Stimulated activated CD4-positive, alpha-beta T cell treated with anti-CD3 and anti-CD28 coated beads, Interleukin-12 subunit alpha, Interleukin-12 subunit beta, amount 100 ng/mL, for 48 hours (primary cell): ENCODE data around the gene KHNYN.
A peak's percentile ranks its signal among the peaks of the same experiment; 100 is the strongest.

Experiments used
- DNase-seq, 3 donors: peaks; one replicate each; pipeline ENCODE4 v3.0.0-alpha.2; 2020; ENCODE audit warnings: low read depth in 2 of 3, low spot score in 1 of 3

The KHNYN gene

DNA sequence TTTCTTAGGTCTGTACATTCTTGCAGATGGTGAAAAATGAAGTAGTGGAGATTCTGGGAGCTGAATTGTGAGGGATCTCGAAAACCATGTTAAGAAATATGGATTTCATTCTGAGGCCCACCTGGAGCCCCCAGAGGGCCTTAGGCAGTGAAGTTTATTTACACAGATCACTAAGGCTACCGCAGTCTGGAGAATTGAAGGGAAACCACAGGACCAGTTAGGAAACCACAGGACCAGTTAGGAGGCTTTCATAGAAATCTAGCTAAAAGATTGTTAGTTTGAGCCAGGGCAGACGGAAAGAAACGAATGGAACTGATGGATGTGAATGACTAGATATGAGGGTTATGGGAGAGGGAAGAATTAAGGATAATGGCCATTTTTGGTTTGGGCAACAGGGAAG is 7.5 kb upstream of the KHNYN start:
- no peak for DNase-seq

DNA sequence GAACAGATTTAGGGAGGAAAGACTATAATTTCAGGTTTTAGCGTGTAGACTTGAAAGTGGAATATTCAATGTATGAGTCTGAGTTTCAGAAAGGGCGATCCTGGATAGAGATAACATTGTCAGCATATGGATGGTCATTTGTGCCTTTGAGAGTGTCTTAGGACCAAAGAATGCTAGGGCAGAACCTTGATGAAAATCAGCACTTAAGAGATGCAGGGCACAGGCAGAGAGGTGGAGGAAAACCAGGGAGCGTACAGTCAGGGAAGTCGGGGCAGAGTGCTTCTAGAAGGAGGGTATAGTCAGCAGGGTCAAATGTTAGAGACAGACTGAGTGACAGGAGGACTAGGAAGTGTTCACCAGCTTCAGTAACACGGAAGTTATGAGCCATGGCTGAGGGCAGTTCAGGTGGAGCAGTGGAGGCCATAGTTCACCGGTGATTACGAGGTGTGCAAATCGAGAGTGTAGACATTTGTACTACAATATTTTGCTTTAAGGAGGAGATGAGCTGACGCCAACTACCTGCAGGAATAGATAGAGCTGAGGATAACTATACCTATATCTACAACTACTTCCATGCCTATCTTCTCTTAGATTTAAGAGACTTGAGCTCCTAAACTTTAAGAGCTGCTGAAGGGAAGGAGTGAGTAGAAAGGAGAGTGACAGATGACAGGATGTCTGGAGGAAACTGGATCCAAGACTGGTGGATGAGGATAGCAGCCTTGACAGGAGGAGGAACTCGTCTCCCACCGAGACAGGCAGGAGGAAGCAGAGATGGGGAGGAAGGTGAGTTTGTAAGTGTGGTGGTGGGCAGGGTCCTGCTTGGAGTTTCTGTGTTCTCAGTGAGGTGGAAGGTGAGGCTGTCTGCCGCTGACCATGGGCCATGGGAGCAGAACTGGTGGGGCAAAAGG is 6.8 kb upstream of the KHNYN start:
- DNase-seq, result no peak

DNA sequence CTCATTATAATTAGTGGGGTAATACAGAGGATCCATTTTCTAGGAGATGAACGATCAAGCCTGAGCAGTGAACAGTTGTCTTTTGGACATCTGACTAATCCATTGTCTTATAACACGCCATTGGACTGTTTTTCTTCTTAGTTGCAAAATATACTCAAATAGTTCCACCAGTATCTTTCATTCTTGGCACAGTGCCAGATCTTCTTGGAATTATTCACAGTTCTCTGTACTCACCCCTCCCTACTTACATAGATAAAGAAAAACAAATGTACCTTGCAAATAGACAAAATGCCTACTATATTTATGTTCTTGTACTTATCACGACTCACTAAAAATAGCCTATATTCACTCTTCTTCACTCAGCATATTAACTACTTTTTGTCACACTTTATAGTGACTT is 4.0 kb upstream of the KHNYN start:
- no peak for DNase-seq

DNA sequence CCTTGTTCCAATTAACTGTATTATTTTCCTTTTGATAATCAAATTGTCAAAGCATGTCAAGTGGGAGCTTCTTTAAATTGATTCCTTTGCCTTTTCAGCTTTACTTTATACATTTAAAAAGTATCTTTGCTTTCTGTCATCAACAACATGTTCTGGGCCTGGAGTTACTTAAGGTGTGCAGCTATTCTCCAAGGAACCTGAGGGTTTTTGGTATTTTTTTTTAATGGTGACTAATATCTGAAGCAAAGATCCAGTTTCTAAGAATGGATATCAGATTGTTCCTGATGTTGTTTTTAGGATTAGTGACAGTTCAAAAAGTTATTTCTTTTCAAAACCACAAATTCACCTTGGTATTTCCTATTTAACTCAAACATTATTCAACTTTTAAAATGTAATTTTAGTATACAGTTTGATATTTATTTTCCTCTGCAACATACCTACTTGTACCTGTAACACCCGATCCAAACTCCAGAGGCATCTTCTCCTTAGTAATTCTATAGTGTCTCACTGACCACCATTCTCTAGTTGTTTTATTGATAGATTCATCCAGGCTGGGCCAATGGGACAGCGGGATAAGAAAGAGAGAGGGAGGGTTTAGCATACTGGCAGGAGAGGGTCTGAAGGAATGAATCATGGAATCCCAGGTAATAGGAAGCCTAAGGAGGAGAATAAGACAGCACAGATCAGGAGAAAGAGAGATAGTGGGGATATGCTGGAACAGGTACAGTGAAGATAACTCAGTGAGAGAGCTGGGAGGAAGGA is 3.4 kb upstream of the KHNYN start:
- DNase-seq, result no peak

DNA sequence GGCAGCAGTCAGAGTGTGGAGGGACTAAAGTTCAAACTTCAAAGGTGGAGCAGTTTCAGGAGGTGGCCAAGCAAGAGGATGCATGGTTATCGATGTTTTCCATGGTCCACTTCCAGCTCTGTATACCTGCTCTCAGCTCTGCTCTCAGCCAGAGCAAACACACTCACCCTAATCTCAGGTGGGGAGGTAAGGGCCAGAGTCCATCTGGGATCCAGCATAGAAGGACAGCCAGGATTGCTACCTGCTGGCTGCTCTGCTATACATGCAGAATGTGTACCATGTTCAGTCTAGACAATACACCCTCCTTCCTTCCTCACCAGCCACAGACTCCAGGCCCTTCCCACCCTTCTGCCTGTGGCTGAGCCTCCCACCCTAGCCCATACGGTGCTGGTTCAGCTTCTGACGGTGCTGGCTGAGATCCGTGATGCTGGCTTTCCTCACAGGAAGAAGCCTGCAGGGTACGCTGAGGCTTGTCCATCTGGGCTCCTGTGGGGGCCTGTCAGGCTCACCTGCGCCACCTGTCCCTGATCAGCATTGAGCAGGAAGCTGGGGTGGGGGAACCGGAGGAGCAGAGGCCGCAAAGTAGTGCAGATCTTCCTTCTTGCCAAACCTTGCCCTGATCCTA is 2.7 kb upstream of the KHNYN start:
- no peak for DNase-seq

DNA sequence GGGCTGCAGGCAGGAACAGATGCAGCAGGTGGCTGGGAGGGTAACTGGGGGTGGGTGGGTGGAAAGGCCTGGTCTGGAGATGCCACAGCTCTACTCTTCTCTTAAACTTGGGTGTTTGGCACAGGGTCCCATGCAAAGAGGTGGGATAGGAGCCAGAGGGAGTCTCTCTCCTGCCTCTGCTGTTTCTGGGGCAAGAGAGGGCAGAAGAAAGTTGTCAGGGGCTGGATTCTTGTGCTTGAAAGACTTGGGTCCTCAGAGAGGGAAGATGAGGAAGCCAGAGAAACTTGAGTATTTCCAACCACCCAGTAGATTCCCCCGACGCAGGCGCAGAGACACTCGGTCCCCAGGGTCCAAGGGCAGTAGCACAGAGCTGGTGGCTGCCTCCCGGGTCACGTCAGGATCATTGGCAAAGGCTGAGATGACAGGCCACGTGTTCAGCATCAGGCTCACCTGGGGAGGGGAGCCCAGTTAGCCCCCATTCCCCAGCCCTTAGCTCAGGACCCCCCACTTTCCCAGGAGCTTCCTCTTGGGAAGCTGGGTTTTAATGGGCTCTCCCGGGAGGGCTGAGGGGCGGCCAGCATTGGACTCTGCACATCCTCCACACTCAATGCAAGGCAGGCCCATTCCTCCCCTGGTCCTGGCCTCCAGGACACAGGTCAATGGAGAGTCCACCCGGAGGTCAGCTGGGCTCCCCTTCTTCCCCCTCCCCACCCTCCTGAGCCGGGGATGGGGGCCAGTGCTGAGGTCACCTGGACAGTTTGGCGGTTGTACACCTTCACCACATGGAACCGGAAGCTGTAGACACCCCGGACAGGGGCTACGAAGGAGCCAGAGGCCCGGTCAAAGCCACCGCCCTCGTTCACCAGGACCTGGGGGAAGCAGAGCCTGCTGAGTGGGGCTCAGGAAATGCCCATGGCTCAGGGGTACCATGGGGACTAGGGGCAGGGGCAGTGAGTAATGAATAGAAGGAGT is 1.9 kb upstream of the KHNYN start:
- no peak for DNase-seq

DNA sequence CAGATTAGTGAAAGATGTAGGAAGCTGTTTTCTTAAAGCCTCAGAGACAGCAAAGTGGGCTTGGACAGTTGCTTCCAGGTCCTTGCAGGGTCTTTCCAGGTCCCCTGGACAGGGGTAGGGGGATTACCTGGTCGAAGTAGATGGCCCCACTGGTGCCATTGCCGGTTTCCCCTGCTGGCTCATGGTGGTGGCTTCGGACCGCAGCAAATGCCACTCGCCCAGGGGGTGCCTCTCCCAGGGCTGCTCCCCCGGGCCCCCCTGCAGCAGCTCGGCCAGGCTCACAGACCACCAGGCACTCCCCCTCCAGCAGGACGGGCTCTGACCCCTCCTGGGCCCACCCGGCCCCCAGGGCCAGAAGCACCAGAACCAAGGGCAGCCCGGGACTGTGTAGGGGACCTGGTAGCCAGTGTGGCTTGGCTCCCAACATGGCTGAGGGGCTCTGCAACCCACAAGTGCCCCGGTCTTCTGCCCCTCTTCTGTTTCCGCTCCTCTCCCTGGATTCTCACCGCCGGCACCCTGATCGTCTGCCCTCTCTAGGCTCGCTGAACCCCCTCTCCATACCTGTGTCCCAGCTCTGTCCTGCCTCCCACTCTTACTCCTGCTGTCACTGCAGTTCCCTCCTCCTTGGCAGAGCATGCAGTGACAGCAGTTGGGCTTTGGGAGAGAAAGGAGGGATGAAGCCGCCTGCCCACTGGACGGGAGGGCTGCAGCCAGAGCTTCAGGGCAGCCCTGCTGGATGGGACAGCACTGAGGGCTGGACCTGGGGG is 943 bp upstream of the KHNYN start:
- DNase-seq, result no peak

DNA sequence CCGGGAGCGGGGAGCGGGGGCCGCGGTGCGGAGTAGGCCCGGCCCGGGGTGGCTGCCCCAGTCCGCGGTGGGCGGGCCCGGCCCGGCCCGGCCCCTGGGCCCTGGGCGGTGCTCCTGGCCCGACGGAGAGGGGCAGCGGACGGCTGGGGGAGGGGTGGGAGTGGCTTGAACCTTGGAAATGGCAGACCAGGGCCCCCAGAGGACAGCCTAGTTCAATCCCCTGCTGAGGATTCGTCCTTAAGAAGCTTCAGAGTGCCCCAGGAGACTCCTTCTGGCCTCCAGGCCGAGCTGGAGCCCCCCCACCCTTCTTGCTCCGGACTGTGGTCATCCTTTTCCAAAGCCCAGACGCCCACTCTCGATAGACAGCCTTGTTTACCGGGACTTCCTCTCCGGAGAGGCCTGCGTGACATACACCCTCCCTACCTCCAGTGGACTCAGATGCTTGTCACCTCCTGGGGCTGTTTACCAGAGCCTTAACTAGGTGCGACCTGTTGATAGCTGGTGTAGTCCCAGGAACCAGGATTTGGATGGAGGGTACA is 458 bp downstream of the KHNYN start:
- peak; percentile 38 to 57 (median 44) for DNase-seq

DNA sequence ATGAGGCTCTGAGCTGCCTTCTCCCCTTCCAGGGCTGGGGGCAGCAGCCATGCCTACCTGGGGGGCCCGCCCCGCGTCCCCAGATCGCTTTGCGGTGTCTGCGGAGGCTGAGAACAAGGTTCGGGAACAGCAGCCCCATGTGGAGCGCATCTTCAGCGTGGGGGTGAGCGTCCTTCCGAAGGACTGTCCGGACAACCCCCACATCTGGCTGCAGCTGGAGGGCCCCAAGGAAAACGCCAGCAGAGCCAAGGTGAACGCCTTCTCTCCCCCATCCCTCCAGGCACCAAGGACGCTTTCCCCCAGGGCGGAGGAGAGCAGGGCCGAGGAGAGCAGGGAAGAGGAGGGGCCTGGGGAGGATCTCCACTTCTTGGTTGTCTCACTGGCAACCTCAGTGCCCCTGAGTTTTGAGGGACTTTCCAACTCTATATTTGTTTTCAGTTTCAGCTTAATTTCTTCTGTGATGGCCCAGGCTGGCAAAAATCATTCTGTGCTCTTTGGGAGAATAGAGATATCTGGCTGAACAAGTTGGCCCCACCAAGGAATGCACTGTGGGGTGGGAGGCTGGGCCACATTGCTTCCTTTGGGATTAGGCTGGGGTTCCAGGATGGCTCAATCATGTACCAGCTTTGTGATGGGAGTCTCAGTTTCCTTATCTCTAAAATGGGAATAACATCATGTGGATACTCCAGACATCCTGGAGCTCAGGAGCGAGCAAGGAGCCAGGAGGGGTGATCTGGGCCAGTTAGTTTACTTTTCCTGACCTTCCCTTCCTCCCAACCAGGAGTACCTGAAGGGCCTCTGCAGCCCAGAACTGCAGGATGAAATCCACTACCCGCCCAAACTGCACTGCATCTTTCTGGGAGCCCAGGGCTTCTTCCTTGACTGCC is 1.2 kb downstream of the KHNYN start:
- DNase-seq, result peak in 2 of 3 donors; percentile 65 to 68

DNA sequence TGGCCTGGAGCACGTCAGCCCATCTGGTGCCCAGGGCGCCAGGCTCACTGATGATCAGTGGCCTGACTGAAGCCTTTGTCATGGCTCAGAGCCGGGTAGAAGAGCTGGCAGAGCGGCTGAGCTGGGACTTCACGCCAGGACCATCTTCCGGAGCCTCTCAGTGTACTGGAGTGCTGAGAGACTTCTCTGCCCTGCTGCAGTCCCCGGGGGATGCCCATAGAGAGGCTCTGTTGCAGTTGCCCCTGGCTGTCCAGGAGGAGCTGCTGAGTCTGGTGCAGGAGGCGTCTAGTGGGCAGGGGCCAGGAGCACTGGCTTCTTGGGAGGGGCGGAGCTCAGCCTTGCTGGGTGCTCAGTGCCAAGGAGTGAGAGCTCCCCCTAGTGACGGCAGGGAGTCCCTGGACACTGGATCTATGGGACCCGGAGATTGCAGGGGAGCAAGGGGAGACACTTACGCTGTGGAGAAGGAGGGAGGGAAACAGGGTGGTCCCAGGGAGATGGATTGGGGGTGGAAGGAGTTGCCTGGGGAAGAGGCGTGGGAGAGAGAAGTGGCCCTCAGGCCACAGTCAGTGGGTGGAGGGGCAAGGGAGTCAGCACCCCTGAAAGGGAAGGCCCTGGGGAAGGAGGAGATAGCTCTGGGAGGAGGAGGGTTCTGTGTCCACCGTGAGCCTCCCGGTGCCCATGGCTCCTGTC is 2.0 kb downstream of the KHNYN start:
- peak; percentile 83 to 93 (median 92) for DNase-seq

DNA sequence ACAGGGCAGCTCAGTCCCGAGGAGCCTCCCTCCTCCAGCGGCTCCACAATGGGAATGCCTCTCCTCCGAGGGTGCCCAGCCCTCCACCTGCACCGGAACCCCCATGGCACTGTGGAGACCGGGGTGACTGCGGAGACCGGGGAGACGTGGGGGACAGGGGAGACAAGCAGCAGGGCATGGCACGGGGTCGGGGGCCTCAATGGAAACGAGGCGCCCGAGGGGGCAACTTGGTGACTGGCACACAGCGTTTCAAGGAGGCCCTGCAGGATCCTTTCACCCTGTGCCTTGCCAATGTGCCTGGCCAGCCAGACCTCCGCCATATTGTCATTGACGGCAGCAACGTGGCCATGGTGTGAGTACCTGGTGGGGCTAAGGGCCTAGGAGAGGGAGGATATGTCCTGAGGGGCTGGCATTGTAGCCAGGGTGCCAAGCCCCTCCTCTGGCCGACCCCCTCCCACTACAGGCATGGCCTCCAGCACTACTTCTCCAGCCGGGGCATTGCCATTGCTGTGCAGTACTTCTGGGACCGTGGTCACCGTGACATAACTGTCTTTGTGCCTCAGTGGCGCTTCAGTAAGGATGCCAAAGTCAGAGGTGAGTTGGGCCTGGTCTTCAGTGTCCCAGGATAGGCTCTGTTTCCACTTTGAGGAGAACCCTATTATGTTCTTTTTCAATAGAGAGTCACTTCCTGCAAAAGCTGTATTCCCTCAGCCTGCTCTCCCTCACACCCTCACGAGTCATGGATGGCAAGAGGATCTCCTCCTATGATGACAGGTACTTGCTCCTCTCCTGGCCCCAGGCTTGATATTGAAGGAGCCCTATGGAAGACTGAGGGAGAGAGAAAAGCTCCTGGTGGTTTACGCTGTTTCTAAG is 2.7 kb downstream of the KHNYN start:
- DNase-seq, result no peak

DNA sequence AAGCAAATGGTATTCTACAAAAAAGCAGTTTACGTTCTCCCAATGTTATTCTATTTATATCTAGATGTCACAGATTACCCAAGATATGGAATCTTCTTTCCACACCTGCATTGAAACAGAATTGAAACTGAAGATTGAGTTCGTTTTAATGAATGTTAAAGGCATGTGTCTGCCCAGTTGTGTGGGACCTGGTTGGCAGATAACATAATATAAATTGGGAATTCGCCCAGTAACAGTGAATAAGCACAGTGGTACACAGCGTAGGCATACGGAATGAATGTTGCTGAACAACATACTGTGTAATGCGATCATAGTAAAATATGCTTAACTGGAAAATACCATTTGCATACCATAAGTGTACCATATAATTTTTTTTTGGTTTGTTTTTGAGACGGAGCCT is 4.3 kb downstream of the KHNYN start:
- no peak for DNase-seq

DNA sequence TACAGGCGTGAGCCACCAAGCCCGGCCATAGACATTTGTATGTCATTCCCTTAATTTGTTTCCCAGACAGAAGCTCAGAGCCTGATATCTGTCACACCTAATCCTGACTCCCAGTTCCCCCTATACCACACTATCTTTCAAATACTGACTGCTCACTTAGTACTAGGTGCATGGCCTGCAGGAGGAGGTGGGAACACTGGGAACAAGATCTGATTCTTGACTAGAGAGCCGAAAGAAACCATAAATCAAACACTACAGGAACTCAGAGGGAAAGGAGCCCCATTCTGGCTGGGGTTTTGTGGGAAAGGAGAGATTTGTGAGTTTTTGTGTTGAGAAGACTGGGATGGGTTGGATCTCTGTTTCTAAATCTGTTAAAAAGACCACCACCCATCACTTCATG is 4.9 kb downstream of the KHNYN start:
- no peak for DNase-seq

DNA sequence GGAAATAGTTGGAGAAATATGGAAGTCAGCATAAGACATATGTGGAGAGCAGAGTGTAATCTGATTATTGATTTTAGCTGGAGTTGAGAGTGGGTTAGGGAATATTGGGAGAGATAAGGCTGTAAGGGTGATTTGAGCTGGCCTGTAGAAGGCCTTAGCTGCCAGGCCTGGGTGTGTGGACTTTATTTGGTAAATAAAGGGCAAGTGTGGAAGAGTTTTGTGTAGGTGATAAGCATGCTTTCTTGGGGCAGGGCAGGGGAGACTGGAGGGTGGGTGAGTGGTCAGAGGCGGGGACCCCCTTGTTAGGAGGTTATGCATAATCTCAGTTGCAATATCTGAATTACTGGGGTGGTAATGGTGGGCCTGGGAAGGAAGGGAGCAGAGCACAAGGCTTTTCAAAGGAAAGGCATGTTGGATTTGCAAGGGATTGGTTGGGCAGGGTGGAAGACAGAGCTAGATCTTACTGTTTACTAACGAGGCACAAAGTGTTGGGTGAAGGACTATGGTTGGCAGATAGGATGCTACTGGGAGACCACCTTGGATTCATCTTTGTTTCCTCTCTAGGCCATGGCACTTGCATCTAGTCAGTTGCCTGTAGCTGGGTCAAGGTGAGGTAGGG is 5.5 kb downstream of the KHNYN start:
- DNase-seq, result no peak

DNA sequence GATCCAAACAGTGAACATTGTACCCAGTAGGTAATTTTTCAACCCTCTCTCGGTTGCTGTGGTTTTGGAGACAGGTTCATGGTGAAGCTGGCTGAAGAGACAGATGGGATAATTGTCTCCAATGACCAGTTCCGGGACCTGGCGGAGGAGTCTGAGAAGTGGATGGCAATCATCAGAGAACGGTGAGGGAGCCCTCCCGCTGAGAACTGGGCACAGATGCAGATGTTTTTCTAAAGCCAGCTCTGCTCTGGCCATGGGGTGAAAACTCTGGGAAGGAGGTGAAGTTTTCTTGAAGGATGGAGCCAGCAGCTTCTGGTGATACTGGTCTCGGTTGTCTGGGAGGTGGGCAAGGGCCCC is 6.2 kb downstream of the KHNYN start:
- DNase-seq, result no peak

DNA sequence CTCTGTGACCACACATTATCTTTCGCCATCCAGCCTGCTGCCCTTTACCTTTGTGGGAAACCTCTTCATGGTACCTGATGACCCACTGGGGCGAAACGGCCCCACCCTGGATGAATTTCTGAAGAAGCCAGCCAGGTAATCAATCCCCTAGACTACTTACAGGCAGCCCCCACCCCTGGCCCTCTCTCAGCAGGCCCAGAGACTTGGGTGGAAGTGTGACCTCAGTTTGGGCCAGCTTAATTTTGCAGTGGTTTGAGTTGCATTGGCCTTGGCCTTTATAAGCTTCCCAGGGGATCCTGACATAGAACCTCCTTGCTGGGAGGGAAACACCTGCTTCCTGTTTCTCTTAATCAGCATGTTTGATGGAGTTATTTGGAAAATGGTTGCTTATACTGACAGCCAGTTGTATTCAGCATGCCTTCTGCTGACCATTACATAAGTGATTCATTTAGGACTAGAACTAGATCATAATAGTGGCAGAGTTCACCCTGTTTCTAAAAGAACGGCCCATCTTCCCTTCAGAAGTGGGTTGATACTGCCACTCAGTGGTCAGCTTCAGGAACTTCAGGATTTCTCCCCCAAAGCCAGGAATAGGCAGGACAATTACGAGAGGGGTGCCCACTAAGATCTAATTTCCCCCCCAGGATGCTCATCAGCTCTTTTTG is 6.7 kb downstream of the KHNYN start:
- DNase-seq, result peak in 1 of 3 donors; percentile 46
